Measurements from ENCODE around the gene RHOV.
A peak's percentile ranks its signal among the peaks of the same experiment; 100 is the strongest.

The RHOV gene

DNA sequence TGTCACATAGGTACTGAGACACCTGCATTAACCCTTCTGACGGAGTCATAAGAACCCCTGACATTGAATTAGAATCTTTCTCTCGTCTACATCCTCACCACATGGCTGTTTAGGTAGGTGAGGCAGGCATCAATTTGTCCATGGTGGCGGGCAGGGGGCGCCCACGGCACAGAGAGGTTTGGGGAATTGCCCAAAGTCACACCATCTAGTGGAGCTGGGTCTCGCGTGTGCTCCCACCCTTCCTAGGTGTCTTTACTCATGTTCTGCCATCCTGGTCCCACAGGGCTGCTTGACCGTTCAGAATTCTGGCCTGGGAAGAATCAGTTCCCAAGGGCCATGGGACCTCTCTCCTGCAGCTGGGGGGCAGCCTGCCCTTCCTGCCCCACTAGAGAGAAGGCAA lies 40.5 kb upstream of the RHOV start:
- Histone ChIP-seq H3K4me1 (ENCODE audit: control insufficient read depth in 1 of 2, insufficient read depth in 2 of 2, low read length in 2 of 2) (peaks cover 12% of the 10 kb centered on the region in 2 donors), H3K27ac (ENCODE audit: low read depth, low read length) (no peak overlapping the region), H3K9me3 (ENCODE audit: control insufficient read depth in 1 of 2, low read length in 2 of 2) (no peaks in the 10 kb centered on the region)

DNA sequence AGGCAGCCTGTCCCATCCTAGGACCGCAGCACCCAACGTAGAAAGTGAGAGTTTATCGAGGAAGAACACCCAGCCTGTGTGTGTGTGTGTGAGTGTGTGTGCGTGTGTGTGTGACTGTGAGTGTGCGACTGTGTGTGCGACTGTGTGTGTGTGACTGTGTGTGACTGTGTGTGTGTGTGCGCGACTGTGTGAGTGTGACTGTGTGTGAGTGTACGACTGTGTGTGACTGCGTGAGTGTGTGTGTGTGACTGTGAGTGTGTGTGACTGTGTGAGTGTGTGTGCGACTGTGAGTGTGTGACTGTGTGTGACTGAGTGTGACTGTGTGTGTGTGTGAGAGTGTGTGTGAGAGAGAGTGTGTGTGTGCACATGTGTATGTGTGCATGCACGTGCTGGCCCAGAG lies 40.0 kb upstream of the RHOV start:
- peaks cover 15 to 16% of the 10 kb centered on the region in 2 donors for H3K4me1 ChIP-seq (ENCODE audit: control insufficient read depth in 1 of 2, insufficient read depth in 2 of 2, low read length in 2 of 2)
- no peaks in the 10 kb centered on the region for H3K27me3 ChIP-seq (ENCODE audit: control insufficient read depth in 1 of 2, insufficient read depth in 2 of 2, low read length in 2 of 2)
- H3K9me3 ChIP-seq (ENCODE audit: control insufficient read depth in 1 of 2, low read length in 2 of 2), result no peaks in the 10 kb centered on the region
- H3K4me3 ChIP-seq (ENCODE audit: low read depth in 1 of 2, low read length in 2 of 2), result no peak overlapping the region
- no peaks in the 10 kb centered on the region for H3K36me3 ChIP-seq (ENCODE audit: control insufficient read depth in 1 of 2, insufficient read depth in 2 of 2, low read length in 2 of 2)
- no peak overlapping the region for H3K9ac ChIP-seq (ENCODE audit: low read depth in 1 of 2, low read length in 2 of 2)
- H3K27ac ChIP-seq (ENCODE audit: low read depth, low read length), result no peak overlapping the region

More for the DNA sequence above, 40.5 kb upstream of the RHOV start:
- Histone ChIP-seq H3K9ac (ENCODE audit: low read depth in 1 of 2, low read length in 2 of 2) (no peak overlapping the region), H3K27me3 (ENCODE audit: control insufficient read depth in 1 of 2, insufficient read depth in 2 of 2, low read length in 2 of 2) (no peaks in the 10 kb centered on the region), H3K36me3 (ENCODE audit: control insufficient read depth in 1 of 2, insufficient read depth in 2 of 2, low read length in 2 of 2) (no peaks in the 10 kb centered on the region), H3K4me3 (ENCODE audit: low read depth in 1 of 2, low read length in 2 of 2) (no peak overlapping the region)

DNA sequence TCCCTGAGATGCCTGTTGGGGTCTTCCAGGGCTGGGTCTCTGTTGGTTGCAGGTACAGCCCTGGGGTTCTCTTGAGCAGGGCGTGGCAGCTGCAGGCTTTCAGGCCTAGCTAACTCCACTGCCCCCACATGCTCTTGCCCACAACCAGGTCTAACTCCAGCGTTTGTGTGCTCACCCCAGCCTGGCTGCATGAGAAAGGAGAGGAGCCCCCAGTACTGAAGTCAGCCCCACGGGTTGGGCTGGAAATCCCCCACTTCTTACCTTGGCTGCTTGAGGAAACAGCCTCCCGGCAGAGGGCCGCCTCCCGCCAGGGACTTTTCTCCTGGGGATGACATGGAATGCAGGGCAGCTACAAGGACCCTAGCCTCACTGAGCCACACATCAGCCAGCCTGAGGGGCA lies 38.4 kb upstream of the RHOV start:
- no peaks in the 10 kb centered on the region for H3K27me3 ChIP-seq (ENCODE audit: control insufficient read depth in 1 of 2, insufficient read depth in 2 of 2, low read length in 2 of 2)
- H3K9ac ChIP-seq (ENCODE audit: low read depth in 1 of 2, low read length in 2 of 2), result no peak overlapping the region
- no peak overlapping the region for H3K27ac ChIP-seq (ENCODE audit: low read depth, low read length)
- H3K4me1 ChIP-seq (ENCODE audit: control insufficient read depth in 1 of 2, insufficient read depth in 2 of 2, low read length in 2 of 2), result peaks cover 25 to 32% of the 10 kb centered on the region in 2 donors
- no peak overlapping the region for H3K4me3 ChIP-seq (ENCODE audit: low read depth in 1 of 2, low read length in 2 of 2)
- H3K9me3 ChIP-seq (ENCODE audit: control insufficient read depth in 1 of 2, low read length in 2 of 2), result no peaks in the 10 kb centered on the region
- no peaks in the 10 kb centered on the region for H3K36me3 ChIP-seq (ENCODE audit: control insufficient read depth in 1 of 2, insufficient read depth in 2 of 2, low read length in 2 of 2)

DNA sequence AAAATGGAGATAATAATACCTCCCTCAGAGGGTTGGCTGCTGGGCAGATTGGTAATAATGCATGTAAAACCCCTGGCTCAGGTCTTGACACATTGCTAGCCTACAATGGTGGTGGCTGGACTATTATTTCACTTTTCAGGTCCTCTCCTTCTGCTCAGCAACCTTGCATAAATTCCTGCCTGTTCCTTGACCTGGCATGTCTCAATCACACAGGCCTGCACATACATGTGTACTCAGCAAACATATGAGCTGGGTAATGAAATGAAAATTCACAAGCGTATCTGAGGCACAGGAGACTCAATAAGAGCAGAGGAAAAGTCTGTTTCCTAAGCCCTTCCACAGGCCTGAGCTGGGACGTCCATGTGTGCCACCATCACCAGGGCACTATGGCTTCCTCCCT lies 37.7 kb upstream of the RHOV start:
- Histone ChIP-seq H3K27ac (ENCODE audit: low read depth, low read length) (no peak overlapping the region), H3K9me3 (ENCODE audit: control insufficient read depth in 1 of 2, low read length in 2 of 2) (no peaks in the 10 kb centered on the region), H3K9ac (ENCODE audit: low read depth in 1 of 2, low read length in 2 of 2) (no peak overlapping the region), H3K36me3 (ENCODE audit: control insufficient read depth in 1 of 2, insufficient read depth in 2 of 2, low read length in 2 of 2) (no peaks in the 10 kb centered on the region), H3K27me3 (ENCODE audit: control insufficient read depth in 1 of 2, insufficient read depth in 2 of 2, low read length in 2 of 2) (no peaks in the 10 kb centered on the region), H3K4me3 (ENCODE audit: low read depth in 1 of 2, low read length in 2 of 2) (no peak overlapping the region), H3K4me1 (ENCODE audit: control insufficient read depth in 1 of 2, insufficient read depth in 2 of 2, low read length in 2 of 2) (peaks cover 31 to 39% of the 10 kb centered on the region in 2 donors)

DNA sequence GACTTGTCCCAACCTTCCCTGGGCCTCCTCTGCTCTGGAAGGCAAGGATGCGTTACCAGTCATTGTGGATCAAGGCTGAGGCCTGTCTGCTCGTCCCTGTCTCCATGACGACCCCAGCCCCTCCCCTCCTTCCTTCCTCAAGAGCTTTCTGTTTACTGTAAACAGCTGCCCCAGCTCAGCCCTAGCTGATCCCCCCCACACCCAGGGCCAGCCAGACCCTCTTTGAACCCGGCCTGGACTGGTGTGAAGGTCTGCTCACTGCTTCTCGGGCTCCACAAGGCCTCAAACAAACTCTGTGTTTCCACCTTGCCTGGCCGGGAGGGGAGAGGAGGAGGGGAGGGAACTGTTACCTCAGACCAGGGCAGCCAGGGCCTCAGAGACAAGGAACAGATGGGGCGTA lies 37.1 kb upstream of the RHOV start:
- Histone ChIP-seq H3K4me1 (ENCODE audit: control insufficient read depth in 1 of 2, insufficient read depth in 2 of 2, low read length in 2 of 2) (peaks cover 31 to 45% of the 10 kb centered on the region in 2 donors), H3K9ac (ENCODE audit: low read depth in 1 of 2, low read length in 2 of 2) (no peak overlapping the region), H3K27me3 (ENCODE audit: control insufficient read depth in 1 of 2, insufficient read depth in 2 of 2, low read length in 2 of 2) (no peaks in the 10 kb centered on the region), H3K36me3 (ENCODE audit: control insufficient read depth in 1 of 2, insufficient read depth in 2 of 2, low read length in 2 of 2) (no peaks in the 10 kb centered on the region), H3K4me3 (ENCODE audit: low read depth in 1 of 2, low read length in 2 of 2) (no peak overlapping the region), H3K9me3 (ENCODE audit: control insufficient read depth in 1 of 2, low read length in 2 of 2) (no peaks in the 10 kb centered on the region), H3K27ac (ENCODE audit: low read depth, low read length) (no peak overlapping the region)

DNA sequence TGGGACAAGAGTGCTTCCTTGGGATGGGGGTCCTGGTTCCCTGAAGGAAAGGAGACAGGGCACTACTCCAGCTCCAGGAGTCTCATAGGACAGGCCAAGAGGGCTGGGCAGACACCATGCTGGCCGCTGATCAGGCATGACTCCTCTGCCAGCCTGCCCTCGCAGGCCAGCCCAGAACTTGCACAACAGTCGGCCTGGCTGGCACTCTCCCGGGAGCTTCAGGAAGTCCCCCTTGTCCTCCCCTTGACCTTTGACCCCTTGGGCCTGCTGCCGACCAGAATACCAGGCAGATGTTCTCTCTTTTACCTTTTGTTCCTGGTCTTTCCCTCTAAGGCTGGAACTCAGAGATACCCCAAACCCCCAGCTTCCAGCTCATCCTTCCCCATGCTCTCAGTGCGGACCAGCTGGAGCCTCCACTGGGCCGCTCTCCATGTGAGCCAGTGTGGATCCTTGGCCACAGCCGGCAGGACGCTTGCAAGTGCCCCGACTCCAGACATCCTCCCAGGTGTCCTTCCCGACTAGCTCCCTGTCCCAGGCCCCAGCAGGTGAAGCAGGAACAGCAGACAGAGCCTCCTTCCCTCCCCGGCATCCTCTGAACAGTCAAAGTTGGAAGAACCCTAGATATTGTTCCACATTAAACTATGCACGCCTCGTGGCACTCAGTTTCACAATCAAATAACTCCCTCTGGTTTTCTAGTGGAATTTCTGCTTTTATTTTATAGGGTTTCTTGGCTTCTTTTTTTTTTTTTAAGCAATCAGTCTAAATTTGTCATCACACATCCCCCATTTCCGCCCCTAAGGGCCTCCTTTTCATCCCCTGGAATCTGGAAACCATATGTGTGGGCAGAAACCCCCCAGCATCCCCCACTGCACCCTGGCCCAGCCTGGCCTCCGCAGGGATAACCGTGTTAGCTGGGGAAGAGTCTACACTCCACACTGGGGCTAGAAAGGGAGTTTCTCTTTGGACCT lies 35.9 kb upstream of the RHOV start:
- no peaks in the 10 kb centered on the region for H3K36me3 ChIP-seq (ENCODE audit: control insufficient read depth in 1 of 2, insufficient read depth in 2 of 2, low read length in 2 of 2)
- no peak overlapping the region for H3K4me3 ChIP-seq (ENCODE audit: low read depth in 1 of 2, low read length in 2 of 2)
- H3K4me1 ChIP-seq (ENCODE audit: control insufficient read depth in 1 of 2, insufficient read depth in 2 of 2, low read length in 2 of 2), result peaks cover 39 to 53% of the 10 kb centered on the region in 2 donors
- H3K27me3 ChIP-seq (ENCODE audit: control insufficient read depth in 1 of 2, insufficient read depth in 2 of 2, low read length in 2 of 2), result no peaks in the 10 kb centered on the region
- H3K27ac ChIP-seq (ENCODE audit: low read depth, low read length), result no peak overlapping the region
- no peaks in the 10 kb centered on the region for H3K9me3 ChIP-seq (ENCODE audit: control insufficient read depth in 1 of 2, low read length in 2 of 2)
- no peak overlapping the region for H3K9ac ChIP-seq (ENCODE audit: low read depth in 1 of 2, low read length in 2 of 2)

DNA sequence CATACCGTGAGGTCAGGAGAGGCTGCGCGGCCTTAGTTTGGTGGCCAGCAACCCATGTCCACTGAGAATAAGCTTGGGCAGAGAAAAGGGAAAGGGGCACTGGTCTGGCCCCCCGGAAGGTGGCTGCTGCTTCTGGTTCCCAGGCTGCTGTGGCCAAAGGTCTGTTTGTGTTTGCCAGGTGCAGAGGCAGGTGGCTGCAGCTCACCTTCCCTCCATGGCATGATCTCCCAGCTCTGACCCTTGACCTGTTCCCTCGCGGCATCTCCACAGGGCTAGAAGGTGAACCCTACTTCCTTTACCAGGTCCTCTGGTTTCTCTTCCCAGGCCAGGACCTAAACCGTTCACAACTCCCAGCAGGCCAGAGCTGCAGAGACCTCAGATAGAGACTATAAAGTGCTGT lies 34.1 kb upstream of the RHOV start:
- Histone ChIP-seq H3K4me3 (ENCODE audit: low read depth in 1 of 2, low read length in 2 of 2) (peak overlapping the region in 1 of 2 donors; percentile 74), H3K4me1 (ENCODE audit: control insufficient read depth in 1 of 2, insufficient read depth in 2 of 2, low read length in 2 of 2) (peaks cover 43 to 68% of the 10 kb centered on the region in 2 donors), H3K27ac (ENCODE audit: low read depth, low read length) (peak overlapping the region; percentile 95), H3K27me3 (ENCODE audit: control insufficient read depth in 1 of 2, insufficient read depth in 2 of 2, low read length in 2 of 2) (no peaks in the 10 kb centered on the region), H3K9me3 (ENCODE audit: control insufficient read depth in 1 of 2, low read length in 2 of 2) (no peaks in the 10 kb centered on the region), H3K36me3 (ENCODE audit: control insufficient read depth in 1 of 2, insufficient read depth in 2 of 2, low read length in 2 of 2) (peaks cover 8% of the 10 kb centered on the region in 2 donors), H3K9ac (ENCODE audit: low read depth in 1 of 2, low read length in 2 of 2) (peak overlapping the region in 1 of 2 donors; percentile 47)

DNA sequence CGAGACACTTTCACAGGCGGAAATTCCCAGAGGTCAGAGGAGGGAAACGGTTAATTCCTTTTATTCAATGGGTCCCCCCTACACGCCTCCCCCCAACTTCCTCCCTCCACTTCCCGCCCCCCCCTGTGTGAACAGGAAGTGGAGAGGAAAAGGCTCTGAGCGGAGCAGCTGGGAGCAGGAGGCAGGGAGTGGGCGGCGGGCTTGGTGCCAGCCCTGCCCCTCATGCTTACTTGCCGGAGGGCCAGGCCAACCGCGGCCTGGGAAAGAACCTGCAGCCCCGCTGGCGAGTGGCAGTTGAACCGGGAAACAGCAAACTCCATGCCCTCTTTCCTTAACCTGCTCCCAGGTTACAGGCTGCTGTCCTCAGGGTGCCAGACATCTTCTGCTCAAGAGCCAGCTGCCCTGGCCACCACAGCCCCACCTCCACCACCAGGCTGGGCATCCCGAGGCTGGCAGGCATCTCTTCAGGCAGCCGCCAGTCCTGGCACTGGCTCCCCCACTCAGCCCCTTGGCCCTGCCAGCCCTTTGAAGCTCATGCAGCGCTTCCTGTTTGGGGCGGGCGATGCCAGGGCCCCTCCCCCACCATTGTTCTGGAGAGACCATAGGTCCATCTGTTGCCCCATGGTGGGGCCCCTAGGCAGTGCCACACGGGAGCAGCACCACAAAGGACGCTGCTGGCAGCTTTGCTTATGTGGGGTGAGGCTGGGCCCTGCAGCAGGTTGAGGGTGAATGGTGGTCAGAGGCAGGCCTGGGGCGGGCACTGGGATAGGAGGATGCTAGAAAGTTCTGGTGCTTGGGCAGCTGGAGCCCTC lies 33.2 kb upstream of the RHOV start:
- H3K36me3 ChIP-seq (ENCODE audit: control insufficient read depth in 1 of 2, insufficient read depth in 2 of 2, low read length in 2 of 2), result peaks cover 14 to 17% of the 10 kb centered on the region in 2 donors
- peaks cover 43 to 71% of the 10 kb centered on the region in 2 donors for H3K4me1 ChIP-seq (ENCODE audit: control insufficient read depth in 1 of 2, insufficient read depth in 2 of 2, low read length in 2 of 2)
- H3K9ac ChIP-seq (ENCODE audit: low read depth in 1 of 2, low read length in 2 of 2), result peak overlapping the region; percentile 91 to 94
- H3K27ac ChIP-seq (ENCODE audit: low read depth, low read length), result peak overlapping the region; percentile 95
- no peaks in the 10 kb centered on the region for H3K27me3 ChIP-seq (ENCODE audit: control insufficient read depth in 1 of 2, insufficient read depth in 2 of 2, low read length in 2 of 2)
- peak overlapping the region; percentile 74 to 79 for H3K4me3 ChIP-seq (ENCODE audit: low read depth in 1 of 2, low read length in 2 of 2)
- H3K9me3 ChIP-seq (ENCODE audit: control insufficient read depth in 1 of 2, low read length in 2 of 2), result no peaks in the 10 kb centered on the region

DNA sequence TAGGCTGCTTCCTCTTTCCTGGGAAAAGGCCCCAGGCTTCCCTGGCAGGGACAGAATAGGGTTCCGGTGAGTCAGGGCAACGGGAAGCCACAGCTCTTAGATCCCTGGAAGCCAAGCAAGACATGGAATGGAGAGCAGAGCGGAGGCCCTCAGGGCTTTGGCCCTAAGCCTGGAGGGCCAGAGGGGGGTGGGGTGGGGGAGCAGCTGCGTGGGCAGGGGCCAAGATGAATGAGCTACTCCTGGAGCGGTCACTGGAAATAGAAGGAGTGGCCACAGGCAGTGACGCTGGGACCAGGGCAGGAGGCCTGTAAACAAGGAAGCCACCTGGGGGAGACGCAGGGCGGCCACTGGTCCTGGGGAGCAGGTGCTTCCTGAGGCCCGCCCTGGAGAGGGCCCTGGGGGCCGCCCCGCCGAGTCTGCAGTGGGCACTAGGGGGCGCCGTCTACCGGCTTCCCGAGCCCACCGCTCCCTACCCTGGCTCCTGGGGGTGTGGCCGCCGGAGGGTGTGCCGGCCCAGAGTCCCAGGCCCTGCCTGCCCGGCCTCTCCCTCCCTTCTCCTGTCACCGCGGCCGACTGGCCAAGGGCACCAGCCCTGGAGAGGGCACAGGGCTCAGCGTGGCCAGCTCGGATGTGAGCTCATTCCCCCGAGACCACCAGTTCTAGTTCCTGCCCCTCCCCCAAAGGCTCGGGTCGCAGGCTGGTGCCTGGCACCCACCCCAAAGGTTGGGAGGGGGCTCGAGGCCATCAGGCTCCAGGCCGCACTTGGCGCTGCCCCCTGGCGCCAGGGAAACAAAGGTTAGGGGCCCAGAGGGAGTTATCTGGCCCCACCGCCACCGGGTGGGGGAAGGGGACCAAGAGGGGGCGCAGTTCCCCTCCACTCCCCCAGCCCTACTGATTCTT lies 32.3 kb upstream of the RHOV start:
- Histone ChIP-seq H3K36me3 (ENCODE audit: control insufficient read depth in 1 of 2, insufficient read depth in 2 of 2, low read length in 2 of 2) (peaks cover 14 to 19% of the 10 kb centered on the region in 2 donors), H3K4me1 (ENCODE audit: control insufficient read depth in 1 of 2, insufficient read depth in 2 of 2, low read length in 2 of 2) (peaks cover 43 to 70% of the 10 kb centered on the region in 2 donors), H3K27me3 (ENCODE audit: control insufficient read depth in 1 of 2, insufficient read depth in 2 of 2, low read length in 2 of 2) (no peaks in the 10 kb centered on the region), H3K9me3 (ENCODE audit: control insufficient read depth in 1 of 2, low read length in 2 of 2) (no peaks in the 10 kb centered on the region), H3K4me3 (ENCODE audit: low read depth in 1 of 2, low read length in 2 of 2) (peak overlapping the region; percentile 74 to 79), H3K27ac (ENCODE audit: low read depth, low read length) (peak overlapping the region; percentile 95), H3K9ac (ENCODE audit: low read depth in 1 of 2, low read length in 2 of 2) (peak overlapping the region; percentile 91 to 94)
